Stimulated activated CD4-positive, alpha-beta T cell treated with anti-CD3 and anti-CD28 coated beads, TNF-alpha, amount 100 ng/mL, for 48 hours (primary cell): ENCODE data around the gene SIN3A.

Experiments
- DNase-seq, 3 donors: peaks; one replicate each; pipeline ENCODE4 v3.0.0-alpha.2; 2020; ENCODE audit warnings: low read depth in 3 of 3

The SIN3A gene

GRCh38 chr15:75380773-75381172 is 70.7 kb downstream of the SIN3A start:
- DNase-seq, result no peak

- DNase-seq, result no peak
Observed at GRCh38 chr15:75371901-75372688, 79.4 kb downstream of the SIN3A start.

GRCh38 chr15:75371486-75371885 is 80.0 kb downstream of the SIN3A start:
- DNase-seq, result no peak

- no peak for DNase-seq
Observed at GRCh38 chr15:75369897-75370581, 81.5 kb downstream of the SIN3A start.

GRCh38 chr15:75368689-75369239 is 82.7 kb downstream of the SIN3A start:
- no peak for DNase-seq

GRCh38 chr15:75367913-75368688 is 83.4 kb downstream of the SIN3A start, which contains the start of gene MAN2C1:
MAN2C1 (minus strand) TSS chr15:75368607; CDS start chr15:75368583, 24 bp downstream.
- DNase-seq, result peak; percentile 91 to 93 (median 92)

- DNase-seq, result no peak
Observed at GRCh38 chr15:75367406-75367912, 84.0 kb downstream of the SIN3A start.

GRCh38 chr15:75367006-75367405 is 84.5 kb downstream of the SIN3A start:
- DNase-seq, result no peak

- DNase-seq, result no peak
Observed at GRCh38 chr15:75366163-75366562, 85.3 kb downstream of the SIN3A start.

GRCh38 chr15:75364881-75365280 is 86.6 kb downstream of the SIN3A start:
- DNase-seq, result no peak

GRCh38 chr15:75363786-75364185 is 87.7 kb downstream of the SIN3A start:
- no peak for DNase-seq

GRCh38 chr15:75362642-75363249 is 88.7 kb downstream of the SIN3A start:
- no peak for DNase-seq

GRCh38 chr15:75361989-75362641 is 89.4 kb downstream of the SIN3A start:
- no peak for DNase-seq

- DNase-seq, result no peak
Observed at GRCh38 chr15:75361361-75361988, 90.0 kb downstream of the SIN3A start.

GRCh38 chr15:75360856-75361255 is 90.6 kb downstream of the SIN3A start:
- no peak for DNase-seq

GRCh38 chr15:75360391-75360790 is 91.1 kb downstream of the SIN3A start:
- no peak for DNase-seq

- no peak for DNase-seq
Observed at GRCh38 chr15:75359537-75360250, 91.8 kb downstream of the SIN3A start.

GRCh38 chr15:75358771-75359536 is 92.5 kb downstream of the SIN3A start:
- no peak for DNase-seq
